GM23248 (cell line): ENCODE data around the gene CMKLR1. TPM values are rescaled to one million over a fixed set of nuclear protein-coding genes. Genes with fewer than 3 reads are reported as not detected.

Experiments used
- DNase-seq: peaks from one replicate; pipeline ENCODE4 v3.0.0-alpha.2; 2015
- H2AFZ ChIP-seq: fragments of 200-600 bp; sonication (generic); 2 replicates; pipeline ENCODE4 v1.6.1; 2016; ENCODE audit warnings: antibody characterized with exemption
- H3F3A ChIP-seq: fragments of 200-600 bp; sonication (generic); 2 replicates; pipeline ENCODE4 v1.6.1; 2016; ENCODE audit warnings: mild to moderate bottlenecking, antibody characterized with exemption, mixed run types; ENCODE audit not compliant: insufficient read depth
- H3K27ac ChIP-seq: fragments of 200-600 bp; sonication (generic); 2 replicates; pipeline ENCODE4 v1.5.1; 2016; ENCODE audit warnings: mild to moderate bottlenecking
- H3K27me3 ChIP-seq: fragments of 200-600 bp; sonication (generic); replicated peaks from 2 replicates; pipeline ENCODE4 v1.6.1; 2016; ENCODE audit warnings: mild to moderate bottlenecking; ENCODE audit not compliant: insufficient read depth
- H3K36me3 ChIP-seq: fragments of 200-600 bp; sonication (generic); 2 replicates; pipeline ENCODE4 v1.6.1; 2016; ENCODE audit warnings: low read depth, mild to moderate bottlenecking
- H3K4me1 ChIP-seq: fragments of 200-600 bp; sonication (generic); 2 replicates; pipeline ENCODE4 v1.6.1; 2016; ENCODE audit warnings: mild to moderate bottlenecking; ENCODE audit not compliant: insufficient read depth
- H3K4me2 ChIP-seq: fragments of 200-600 bp; sonication (generic); one replicate; pipeline ENCODE4 v1.6.1; 2016; ENCODE audit warnings: mild to moderate bottlenecking; ENCODE audit not compliant: unreplicated experiment
- H3K4me3 ChIP-seq: fragments of 200-600 bp; sonication (generic); 2 replicates; pipeline ENCODE4 v1.5.1; 2016; ENCODE audit warnings: mild to moderate bottlenecking
- H3K79me2 ChIP-seq: fragments of 200-600 bp; sonication (generic); 2 replicates; pipeline ENCODE4 v1.6.1; 2016; ENCODE audit warnings: mild to moderate bottlenecking; ENCODE audit not compliant: insufficient read depth
- H3K9ac ChIP-seq: fragments of 200-600 bp; sonication (generic); 2 replicates; pipeline ENCODE4 v1.6.1; 2016; ENCODE audit warnings: mild to moderate bottlenecking
- H3K9me2 ChIP-seq: fragments of 200-600 bp; sonication (generic); 2 replicates; pipeline ENCODE4 v1.6.1; 2016; ENCODE audit warnings: mixed run types, mild to moderate bottlenecking, moderate library complexity; ENCODE audit not compliant: insufficient read depth
- H3K9me3 ChIP-seq: fragments of 200-600 bp; sonication (generic); one replicate; pipeline ENCODE4 v1.6.1; 2017; ENCODE audit warnings: low read depth
- H4K20me1 ChIP-seq: fragments of 200-600 bp; sonication (generic); 2 replicates; pipeline ENCODE4 v1.6.0; 2016; ENCODE audit not compliant: insufficient read depth
- EZH2 ChIP-seq: fragments of 200-600 bp; sonication (generic); IDR thresholded peaks from 2 replicates; pipeline ENCODE4 v1.6.1; 2018; ENCODE audit warnings: antibody characterized with exemption, mild to moderate bottlenecking; ENCODE audit not compliant: insufficient read depth, poor library complexity, severe bottlenecking
- EZH2phosphoT487 ChIP-seq: fragments of 200-600 bp; sonication (generic); IDR thresholded peaks from 2 replicates; pipeline ENCODE4 v1.6.1; 2018; ENCODE audit warnings: antibody characterized with exemption, moderate library complexity, mild to moderate bottlenecking, low read depth; ENCODE audit not compliant: insufficient read depth
- WGBS, 2 experiments: methylation state at CpG; one replicate each; pipeline ENCODE4 v1.1.6; 2015 to 2017; ENCODE audit warnings: low lambda C conversion rate in 2 of 2, low coverage in 1 of 2; ENCODE audit errors: missing lambda C conversion rate in 2 of 2; 5-methylcytosine and 5-hydroxymethylcytosine counted together
- in situ Hi-C: fragments of 300-500 bp; cut with MboI; formaldehyde crosslinking; loops from 2 replicates; pipeline ENCODE4 v1.15.0; 2020
- polyA plus RNA-seq: library from polyadenylated mRNA; unstranded; fragments of >200 nt; fragmentation: Nextera tagmentation; extraction: Ambion mirVana; gene quantifications from 2 replicates; pipeline ENCODE4 v1.2.1, GENCODE V29; 2016
- total RNA-seq: library from RNA; depleted of rRNA; stranded (reverse); fragments of >200 nt; shearing (Covaris generic); gene quantifications from 2 replicates; pipeline ENCODE4 v1.2.3, GENCODE V29; 2014

CMKLR1 gene
- total and polyA plus RNA-seq, 2 experiments from 2014 or later, result 1.9 to 2.9 TPM

DNA sequence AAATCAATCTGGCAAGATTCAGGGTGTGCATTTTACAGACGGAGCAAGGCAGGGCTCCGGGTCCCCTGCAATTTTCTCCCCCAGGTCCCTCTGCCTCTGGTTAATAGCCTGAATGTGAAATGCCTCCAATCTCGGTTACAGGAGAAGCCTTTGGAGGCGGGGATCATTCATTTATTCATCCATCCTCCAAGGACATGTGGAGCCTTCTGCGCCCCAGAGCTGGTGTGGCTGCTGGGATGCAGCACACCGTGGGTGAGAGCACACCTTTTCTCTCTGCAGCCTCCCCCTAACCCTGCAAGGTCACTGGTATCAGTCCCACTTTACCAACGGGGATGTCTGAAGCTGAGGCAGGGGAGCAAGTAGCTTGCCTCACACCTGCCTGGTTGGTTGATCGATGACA, 35.4 kb downstream of the CMKLR1 start:
- no peaks in the 10 kb centered on the region for H3K36me3 ChIP-seq
- peaks cover 48% of the 10 kb centered on the region for H3K4me1 ChIP-seq
- no peaks in the 10 kb centered on the region for H4K20me1 ChIP-seq
- H2AFZ ChIP-seq, result no peak overlapping the region
- no peak overlapping the region for H3K9ac ChIP-seq
- H3F3A ChIP-seq, result peaks cover 17% of the 10 kb centered on the region
- no peak overlapping the region for H3K4me2 ChIP-seq
- 77 to 80% methylated on average over 8 of the region's 8 CpGs for WGBS, 2 experiments
- no peak for DNase-seq
- H3K27me3 ChIP-seq, result no peaks in the 10 kb centered on the region
- no peak for TF ChIP-seq EZH2
- TF ChIP-seq EZH2phosphoT487, result no peak
- no peaks in the 10 kb centered on the region for H3K9me2 ChIP-seq
- H3K27ac ChIP-seq, result no peak overlapping the region
- no peaks in the 10 kb centered on the region for H3K79me2 ChIP-seq
- in situ Hi-C loops, result no loop called here
- H3K4me3 ChIP-seq, result no peak overlapping the region
- no peaks in the 10 kb centered on the region for H3K9me3 ChIP-seq

GRCh38 chr12:108302403-108303311, 36.5 kb downstream of the CMKLR1 start:
- Histone ChIP-seq H3K4me1 (peaks cover 38% of the 10 kb centered on the region), H3F3A (peaks cover 17% of the 10 kb centered on the region), H3K36me3 (no peaks in the 10 kb centered on the region), H3K79me2 (no peaks in the 10 kb centered on the region), H2AFZ (peak overlapping the region; percentile 36), H4K20me1 (no peaks in the 10 kb centered on the region), H3K9me2 (no peaks in the 10 kb centered on the region), H3K9me3 (no peaks in the 10 kb centered on the region), H3K9ac (no peak overlapping the region), H3K4me2 (no peak overlapping the region), H3K27me3 (no peaks in the 10 kb centered on the region), H3K27ac (no peak overlapping the region), H3K4me3 (no peak overlapping the region)
- DNase-seq, result peak; percentile 83
- in situ Hi-C loops, result no loop called here
- WGBS, 2 experiments, result 12 to 15% methylated on average over 18 of the region's 18 CpGs
- TF ChIP-seq EZH2 (no peak), EZH2phosphoT487 (no peak)

- TF ChIP-seq EZH2phosphoT487 (no peak), EZH2 (no peak)
- Histone ChIP-seq H3K4me1 (peaks cover 31% of the 10 kb centered on the region), H3K27me3 (no peaks in the 10 kb centered on the region), H3K27ac (no peak overlapping the region), H3F3A (peaks cover 17% of the 10 kb centered on the region), H3K9ac (no peak overlapping the region), H3K4me3 (no peak overlapping the region), H3K9me2 (no peaks in the 10 kb centered on the region), H3K79me2 (no peaks in the 10 kb centered on the region), H2AFZ (no peak overlapping the region), H3K4me2 (no peak overlapping the region), H3K36me3 (no peaks in the 10 kb centered on the region), H4K20me1 (no peaks in the 10 kb centered on the region), H3K9me3 (no peaks in the 10 kb centered on the region)
- 75 to 77% methylated on average over 6 of the region's 6 CpGs for WGBS, 2 experiments
- in situ Hi-C loops, result no loop called here
- no peak for DNase-seq
Observed at GRCh38 chr12:108302016-108302402, 37.1 kb downstream of the CMKLR1 start.

GRCh38 chr12:108301346-108301745, 37.8 kb downstream of the CMKLR1 start:
- no peak for DNase-seq
- no peak overlapping the region for H3K27ac ChIP-seq
- no peaks in the 10 kb centered on the region for H3K36me3 ChIP-seq
- H2AFZ ChIP-seq, result no peak overlapping the region
- peaks cover 17% of the 10 kb centered on the region for H3F3A ChIP-seq
- in situ Hi-C loops, result no loop called here
- H3K4me3 ChIP-seq, result no peak overlapping the region
- H3K79me2 ChIP-seq, result no peaks in the 10 kb centered on the region
- no peaks in the 10 kb centered on the region for H3K9me2 ChIP-seq
- no peak overlapping the region for H3K9ac ChIP-seq
- TF ChIP-seq EZH2phosphoT487 (no peak), EZH2 (no peak)
- peaks cover 25% of the 10 kb centered on the region for H3K4me1 ChIP-seq
- 85 to 87% methylated on average over 6 of the region's 6 CpGs for WGBS, 2 experiments
- no peaks in the 10 kb centered on the region for H3K9me3 ChIP-seq
- H4K20me1 ChIP-seq, result no peaks in the 10 kb centered on the region
- no peak overlapping the region for H3K4me2 ChIP-seq
- no peaks in the 10 kb centered on the region for H3K27me3 ChIP-seq
